ENCODE results near the gene LACRT.
"Not testable (repeated sequence)": the region's sequence is repeated elsewhere in the genome, so short reads cannot be mapped to it uniquely, and the experiment has no call there.

The LACRT gene, protein sequence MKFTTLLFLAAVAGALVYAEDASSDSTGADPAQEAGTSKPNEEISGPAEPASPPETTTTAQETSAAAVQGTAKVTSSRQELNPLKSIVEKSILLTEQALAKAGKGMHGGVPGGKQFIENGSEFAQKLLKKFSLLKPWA

DNA sequence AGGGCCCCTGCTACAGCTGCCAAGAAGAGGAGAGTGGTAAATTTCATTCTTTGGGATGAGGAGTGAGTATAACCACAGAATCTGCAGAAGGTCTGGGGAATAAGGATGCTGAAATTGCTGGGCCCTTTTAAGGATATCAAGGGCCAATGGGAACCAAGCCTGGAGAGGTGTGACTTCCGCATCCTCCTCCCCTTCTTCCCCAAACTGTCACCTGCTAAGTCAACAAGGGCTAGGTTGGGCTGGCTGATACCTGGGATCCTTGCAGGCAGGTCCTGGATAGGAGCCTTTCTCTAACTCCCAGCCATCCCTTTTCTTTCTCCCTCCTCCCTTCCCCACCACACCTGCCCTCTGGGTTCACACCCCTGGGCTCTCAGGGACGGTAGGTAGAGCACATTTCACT, at the start of gene LACRT:
TSS of gene LACRT (minus strand) at position 101 of the 400 bp plus-strand sequence. CDS start at position 47, 54 bp downstream.
- FAIRE-seq: no peak

DNA sequence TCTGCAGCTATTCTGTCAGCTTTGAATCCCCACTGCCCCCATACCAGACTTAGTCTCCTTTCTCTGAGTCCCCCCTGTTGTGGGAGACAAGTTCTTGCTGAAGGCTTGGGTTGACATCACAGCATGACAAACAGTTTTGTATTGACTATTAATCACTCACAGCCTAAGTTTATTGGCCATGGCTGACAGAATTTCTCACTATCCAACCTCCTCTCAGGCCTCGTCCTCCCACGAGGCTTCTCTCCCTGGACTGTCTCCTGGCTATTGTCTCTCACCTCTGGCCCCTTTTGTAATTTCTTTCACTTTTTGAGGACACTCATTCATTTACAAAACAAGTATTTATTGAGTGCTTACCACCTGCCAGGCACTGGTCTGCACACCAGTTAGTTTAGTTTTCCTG, 48.7 kb upstream of the LACRT start:
- no peak for FAIRE-seq

DNA sequence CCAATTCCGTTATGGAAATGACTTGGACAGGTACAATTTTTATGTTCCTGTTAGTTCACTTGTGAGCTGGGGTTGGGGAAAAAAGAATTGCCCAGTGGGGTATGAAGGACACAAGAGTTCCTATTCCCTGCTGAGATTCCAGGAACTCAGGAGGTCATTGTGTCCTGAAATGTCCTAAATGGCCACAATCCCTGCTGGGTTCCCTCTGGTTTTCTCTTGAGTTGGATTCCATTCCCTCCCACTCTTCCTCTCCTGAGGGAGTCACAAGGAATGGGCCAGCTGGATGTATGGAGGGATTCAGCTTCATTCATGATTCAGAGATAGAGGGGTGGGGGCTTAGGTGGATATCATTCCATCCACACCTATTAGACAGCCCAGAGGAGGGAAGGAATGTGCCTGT, 48.0 kb upstream of the LACRT start:
- FAIRE-seq: no peak

DNA sequence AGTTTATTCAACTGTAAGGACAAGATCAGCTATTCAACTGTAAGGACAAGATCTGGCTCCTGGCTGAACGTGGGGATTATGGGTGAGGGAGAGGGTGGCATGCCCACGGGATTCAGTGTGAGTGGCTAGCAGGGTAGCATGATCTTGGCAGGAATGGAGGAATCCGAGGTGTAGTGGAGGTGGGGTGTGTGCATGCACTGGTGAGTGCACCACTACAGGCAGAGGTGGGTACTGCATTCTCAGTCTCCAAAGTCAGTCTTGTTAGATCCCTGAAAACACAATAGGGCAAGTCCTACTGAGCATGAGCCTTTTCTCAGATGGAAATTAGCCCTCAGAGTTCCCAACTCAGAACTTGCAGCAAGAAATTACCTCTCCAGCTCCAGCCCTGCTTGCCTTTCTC, 45.7 kb upstream of the LACRT start:
- FAIRE-seq: no peak

DNA sequence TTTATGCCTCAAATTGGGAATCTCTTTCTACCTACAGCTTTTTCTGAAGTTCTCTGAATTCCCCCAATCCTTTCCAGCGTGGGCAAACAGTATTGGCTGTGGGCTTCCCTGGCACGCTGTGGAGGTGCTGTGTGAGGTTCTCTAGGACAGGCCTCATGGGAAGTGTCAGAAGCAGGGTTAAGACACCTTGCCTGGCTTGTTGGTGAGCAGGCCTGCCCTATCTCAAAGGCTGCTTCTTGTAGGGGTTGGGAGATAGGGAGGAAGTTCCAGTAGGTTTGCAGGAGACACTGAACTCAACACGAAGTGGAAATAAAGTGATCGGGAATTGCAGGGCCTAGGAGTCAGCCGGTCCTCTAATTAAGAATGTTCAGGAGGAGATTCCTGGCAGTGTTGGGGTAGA, 43.4 kb upstream of the LACRT start:
- FAIRE-seq: no peak

DNA sequence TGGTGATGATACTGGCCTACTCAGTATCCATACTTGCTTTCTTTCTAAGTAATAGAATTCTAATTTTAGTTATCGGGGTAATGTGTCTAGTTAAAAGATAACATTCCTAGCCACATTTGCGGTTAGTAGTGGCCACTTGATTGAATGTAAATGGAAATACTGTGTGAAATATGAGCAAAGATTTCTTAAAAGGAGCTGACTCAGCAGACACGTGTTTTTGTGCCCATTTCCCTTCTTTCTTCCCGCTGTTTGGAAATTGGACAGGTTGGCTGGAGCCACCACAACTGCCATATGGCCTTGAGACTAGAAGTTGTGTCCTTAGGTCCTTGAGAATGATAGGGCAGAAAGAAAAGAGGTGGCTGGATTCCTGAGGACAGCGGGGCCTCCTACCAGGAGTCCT, 33.2 kb upstream of the LACRT start:
- no peak for FAIRE-seq

DNA sequence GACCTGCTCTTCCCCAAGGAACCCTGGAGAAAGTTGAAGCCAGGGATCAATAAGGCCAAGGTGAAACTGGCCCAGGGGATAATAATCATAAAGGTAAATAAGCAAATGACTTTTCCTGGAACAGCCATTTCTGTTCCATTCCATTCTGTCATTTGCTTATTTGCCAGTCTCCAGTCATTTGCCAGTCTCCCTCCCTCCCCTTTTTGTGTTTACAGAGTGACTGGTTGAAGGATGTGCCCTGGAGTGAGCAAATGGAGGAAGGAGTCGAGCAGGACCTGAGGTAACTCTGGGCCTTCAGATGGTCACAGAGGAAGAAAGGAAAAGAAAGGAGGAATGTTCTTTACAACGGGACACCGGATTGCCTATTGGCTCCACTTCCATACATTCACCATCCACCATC, 31.3 kb upstream of the LACRT start:
- FAIRE-seq: no peak

DNA sequence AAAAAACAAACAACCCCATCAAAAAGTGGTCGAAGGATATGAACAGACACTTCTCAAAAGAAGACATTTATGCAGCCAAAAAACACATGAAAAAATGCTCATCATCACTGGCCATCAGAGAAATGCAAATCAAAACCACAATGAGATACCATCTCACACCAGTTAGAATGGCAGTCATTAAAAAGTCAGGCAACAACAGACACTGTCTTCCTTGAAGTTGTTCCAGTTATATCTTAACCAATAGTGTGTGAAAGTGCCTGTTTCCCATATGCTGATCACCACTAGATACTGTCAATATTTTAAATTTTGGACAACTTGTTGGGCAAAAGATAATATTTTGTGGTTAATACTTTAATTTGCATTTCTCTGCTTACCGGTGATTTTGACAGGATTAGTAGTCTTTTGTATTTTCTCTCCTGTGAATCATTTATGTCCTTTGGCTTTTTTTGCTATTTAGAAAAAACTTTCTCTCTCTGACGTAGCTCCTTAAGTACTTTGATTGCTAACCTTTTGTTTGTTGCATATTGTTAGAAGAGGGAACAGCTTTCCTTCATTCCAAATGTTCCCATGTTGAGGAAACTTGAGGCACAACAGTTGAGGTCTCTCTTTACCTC, 30.4 kb upstream of the LACRT start:
- not testable (repeated sequence) for FAIRE-seq

DNA sequence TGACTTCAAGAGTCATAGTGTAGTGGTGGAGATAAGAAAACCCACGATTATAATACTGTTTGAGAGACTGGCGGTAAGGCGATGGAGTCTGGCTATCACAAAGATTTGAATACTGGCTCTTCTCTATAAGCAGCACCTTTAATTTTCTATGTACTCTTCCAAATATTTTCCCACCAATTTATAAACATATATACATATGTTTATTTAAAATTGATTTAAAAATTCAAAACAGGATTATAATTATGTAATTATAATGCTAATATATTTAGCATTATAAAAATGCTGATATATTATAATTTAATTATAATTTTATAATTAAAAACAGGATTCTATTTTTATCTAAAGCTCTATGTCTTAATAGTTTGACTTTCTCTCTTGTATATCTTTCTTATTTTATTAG, 28.9 kb upstream of the LACRT start:
- peak; percentile 86 for FAIRE-seq

DNA sequence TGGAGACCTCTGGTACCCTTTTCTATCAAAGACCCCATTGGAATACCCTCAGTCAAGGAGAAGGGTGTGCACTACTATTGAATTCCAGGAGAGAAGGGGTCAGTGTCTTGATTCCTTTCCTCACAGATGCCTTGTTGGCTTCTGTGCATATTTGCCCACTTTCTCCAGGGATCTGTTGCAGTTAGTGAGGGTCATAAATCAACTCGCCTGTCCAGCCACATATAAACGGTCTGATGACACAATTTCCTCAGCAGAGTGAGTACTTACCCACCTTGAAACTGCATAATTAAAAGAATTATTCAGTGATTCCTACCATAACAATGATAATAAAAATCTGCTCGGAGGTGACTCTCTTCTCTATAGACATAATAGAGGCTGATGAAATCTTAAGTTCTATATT, 27.3 kb upstream of the LACRT start:
- no peak for FAIRE-seq

DNA sequence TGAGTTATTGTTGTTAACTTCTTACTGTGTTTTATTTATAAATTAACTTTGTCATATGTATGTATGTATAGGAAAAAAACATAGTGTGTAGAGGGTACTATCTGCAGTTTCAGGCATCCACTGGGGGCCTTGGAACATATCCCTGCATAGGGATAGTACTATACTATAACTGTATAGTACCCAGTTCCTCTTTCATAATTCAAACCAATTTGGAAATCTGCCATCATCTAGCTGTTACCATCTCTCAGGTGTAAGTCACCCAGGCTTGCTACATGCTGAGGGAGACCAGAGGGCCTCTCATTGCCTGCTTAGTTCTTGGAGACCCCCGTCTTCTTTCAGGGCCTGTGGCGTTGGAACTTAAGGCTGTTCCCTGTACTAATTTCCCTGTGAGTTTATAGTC, 26.4 kb upstream of the LACRT start:
- FAIRE-seq: no peak

DNA sequence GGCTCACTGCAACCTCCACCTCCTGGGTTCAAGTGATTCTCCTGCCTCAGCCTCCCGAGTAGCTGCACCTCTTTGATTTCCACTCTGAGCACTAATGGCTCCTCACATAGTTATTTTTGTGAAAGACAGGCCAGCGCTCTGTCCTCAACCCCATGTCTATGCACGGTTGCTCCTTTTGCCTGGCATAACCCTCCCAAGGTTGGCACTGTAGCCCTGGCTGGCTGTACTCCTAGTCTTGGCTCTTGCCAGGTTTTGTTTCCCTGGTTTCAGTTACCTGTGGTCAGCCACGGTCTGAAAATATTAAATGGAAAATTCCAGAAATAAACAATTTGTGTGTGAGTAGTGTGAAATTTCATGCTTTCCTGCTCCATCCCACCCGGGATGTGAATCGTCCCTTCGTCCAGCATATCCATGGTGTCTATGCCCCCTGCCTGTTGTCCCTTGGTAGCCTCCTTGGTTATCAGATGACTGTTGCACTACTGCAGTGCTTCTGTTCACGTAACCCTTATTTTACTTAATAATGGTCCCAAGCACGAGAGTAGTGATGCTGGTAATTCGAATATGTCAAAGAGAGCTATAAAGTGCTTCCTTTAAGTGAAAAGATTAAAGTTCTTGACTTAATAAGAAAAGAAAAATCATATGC, 25.7 kb upstream of the LACRT start:
- no peak for FAIRE-seq

DNA sequence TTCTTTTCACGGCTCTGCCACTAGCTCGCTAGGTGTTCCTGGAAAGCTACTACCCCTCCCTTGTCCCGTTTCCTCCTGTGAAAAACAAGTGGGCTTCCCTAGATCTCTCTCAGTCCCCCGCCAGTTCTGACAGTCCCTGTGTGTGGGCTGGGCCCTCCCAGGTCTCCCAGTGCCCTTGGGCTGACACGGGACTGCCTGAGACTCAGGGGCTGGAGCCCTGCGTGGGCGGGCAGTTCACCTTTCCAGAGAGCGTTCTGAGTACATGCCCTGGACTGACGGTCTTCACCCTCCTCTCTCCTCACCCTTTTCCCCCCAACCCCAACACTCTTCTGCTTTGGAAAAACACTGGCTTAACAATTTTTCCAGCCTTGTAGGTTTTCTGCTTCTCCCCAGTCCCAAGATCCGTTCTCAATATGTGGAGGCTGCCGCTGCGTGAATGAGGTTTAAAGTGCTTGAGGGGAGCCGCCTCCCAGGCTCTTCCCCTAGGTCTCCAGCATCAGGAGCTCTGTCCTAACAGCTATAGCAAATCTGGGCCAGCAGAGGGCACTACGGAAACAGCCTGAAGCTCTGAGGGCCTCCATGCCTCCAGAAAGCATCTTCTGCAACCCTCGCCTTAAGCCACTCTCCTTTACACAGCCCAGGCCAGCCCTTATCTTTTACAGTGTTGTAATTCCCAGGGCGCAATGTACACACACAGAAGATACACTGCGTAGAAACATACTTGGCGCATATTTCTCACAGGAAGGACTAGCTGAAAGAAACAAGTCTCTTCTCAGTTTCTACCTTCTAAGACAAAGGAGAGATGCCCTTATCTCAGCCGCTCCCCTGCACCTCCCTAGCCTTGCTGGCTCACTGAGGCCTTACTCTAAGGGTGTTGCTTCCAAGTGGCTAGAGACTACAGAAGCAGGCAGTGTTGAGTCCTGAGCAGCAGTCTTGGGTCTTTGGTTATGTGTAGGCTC, 23.9 kb upstream of the LACRT start:
- FAIRE-seq: no peak

DNA sequence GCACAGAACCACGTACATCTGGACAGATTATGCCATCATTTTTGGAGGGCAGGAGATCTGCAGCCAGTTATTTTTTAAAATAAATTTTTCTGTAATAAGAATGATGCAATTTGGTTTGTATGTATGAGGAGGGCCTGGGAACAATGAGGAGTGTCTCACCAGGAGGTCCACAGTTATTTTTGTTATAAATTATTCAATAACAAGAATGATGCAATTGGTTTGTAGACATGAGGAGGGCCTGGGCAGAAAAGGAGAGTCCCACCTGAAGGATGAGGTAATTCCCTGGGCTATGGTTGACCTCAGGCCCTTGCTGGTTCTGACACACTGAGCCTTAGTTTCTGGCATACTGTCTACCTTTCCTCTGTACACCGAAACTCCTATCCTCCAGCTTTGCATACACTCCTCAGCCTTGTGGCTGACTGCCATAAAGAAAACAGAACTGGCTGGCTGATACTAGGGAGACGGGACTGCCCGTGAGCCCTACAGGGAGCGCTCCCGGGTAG, 22.5 kb upstream of the LACRT start:
- FAIRE-seq: no peak

DNA sequence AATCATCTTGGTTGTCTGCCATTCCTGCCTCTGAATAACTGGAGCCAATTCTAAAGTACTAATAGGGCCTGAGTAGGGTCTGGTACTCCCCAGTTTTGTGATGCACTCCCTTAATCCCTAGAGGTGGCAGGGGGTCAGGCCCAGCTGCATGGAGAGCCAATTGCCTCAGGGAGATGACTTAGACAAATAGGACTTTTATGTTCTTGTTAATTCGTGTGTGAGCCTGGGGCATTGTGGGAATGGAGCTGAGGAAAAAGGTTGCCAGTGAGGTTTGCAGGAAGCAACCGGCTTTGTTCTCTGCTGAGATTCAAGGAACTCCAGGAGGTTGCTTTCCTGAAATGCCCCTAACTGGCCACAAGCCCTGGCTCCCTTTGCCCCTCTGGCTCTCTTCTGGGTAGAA, 20.2 kb upstream of the LACRT start:
- no peak for FAIRE-seq

DNA sequence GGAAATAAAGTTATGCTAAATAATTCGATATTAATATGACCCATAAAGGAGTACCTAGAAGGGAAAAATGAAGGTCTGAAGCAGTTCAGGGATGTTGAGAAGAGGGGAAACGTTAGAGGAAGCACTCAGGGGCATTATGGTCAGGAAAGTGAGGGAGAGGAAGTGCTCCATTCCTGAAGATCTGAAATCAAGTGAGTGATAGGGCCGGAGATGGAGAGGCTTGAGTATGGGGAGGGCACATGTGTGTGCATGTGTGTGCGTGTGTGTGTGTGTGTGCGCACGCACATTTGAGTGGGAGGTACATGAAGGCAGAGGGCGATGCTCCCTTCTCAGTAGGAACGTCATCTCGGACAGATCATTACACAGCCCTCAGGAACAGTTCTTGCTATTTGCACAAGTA, 18.3 kb upstream of the LACRT start:
- no peak for FAIRE-seq

DNA sequence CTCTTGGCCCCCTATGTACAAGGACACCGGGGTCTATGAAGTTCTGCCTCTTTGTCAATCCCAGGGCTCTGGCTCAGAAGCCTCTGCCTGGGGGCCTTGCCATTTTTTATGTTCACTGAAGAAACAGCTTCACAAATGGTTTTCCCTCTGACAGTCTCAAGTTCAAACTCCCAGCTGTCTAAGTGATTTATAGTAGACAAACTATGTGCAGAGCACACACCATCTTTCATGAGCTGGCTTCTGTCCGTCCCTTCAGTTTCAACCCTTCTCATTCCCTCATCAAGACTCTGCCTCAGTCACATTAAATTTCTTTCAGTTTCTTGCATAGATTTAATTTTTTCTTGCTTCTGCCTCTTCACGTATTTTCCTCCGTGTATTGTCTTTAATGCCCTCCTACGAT, 16.2 kb upstream of the LACRT start:
- FAIRE-seq: no peak

DNA sequence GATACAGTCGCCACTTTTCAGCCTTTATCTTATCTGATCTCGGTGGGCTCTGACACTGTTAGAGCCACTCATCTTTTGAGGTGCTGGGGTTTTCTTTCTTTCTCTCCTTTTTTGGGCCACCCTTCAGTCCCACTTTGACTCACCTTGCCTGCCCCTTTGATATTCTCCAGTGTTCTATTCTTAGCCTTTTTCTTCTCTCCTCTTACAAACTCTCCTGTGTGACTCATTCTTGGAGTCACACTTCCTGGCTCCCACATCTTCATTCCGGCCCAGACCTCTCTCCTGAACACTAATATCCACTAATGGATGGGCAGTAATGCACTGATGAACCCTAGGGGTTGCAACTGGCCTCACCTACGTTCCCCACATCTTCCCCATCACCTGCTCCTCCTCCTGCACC, 15.7 kb upstream of the LACRT start:
- FAIRE-seq: no peak

DNA sequence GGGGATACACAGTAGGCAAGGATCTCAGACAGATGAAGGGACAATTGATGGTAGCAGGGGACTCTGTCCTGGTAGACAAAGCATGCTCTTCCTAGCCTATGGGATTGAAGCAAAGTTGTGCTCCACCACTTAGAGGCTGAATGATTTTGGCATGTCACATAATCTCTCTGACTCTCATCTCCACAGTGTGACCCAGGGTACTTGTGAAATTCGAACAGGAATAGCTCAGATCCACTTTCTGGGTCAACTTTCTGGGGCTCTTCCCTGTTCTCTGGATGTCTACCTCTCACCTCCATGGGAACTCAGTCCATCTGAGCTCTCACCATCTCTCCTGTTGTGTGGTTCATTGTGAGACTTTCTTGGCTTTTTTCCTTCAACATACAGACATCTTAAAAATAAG, 15.1 kb upstream of the LACRT start:
- FAIRE-seq: no peak

DNA sequence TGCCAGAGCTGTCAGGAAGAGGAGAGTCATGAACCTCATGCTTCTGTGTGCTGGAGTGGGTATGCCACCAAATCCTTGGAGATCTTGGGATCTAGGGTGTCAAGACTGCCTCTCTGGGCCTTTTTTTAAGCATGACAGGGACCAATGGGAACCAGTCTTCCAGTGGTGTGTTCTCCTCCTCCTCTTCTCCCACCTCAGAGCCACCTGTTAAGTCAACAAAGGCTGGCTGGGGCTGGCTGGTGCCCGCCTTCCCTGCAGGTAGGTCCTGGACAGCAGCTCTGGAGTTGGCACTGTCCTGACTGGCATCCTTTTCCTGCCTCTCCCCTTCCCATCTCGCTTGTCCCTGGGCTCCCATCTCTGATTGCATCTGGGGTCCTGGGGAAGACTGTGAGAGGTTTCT, 13.6 kb upstream of the LACRT start, which contains the start of gene DCD:
TSS of gene DCD (minus strand) at position 101 of the 400 bp plus-strand sequence. CDS start at position 39, 62 bp downstream.
- no peak for FAIRE-seq

DNA sequence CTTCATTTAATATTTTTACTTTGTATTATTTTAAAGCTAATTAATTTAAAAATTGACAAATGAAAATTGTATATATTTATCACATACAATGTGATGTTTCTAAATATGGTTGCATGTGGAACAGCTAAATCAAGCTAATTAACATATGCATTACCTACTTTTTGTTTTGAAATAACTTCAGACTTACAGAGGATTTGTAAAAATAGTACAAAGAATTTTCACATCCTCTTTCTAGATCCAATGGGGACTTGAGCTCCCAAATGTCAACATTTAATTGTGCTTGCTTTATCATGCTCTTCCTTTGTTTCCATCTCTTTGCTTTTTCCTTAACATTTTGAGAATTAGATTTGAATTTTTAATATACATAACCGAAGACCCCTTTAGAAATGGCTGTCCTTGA, 6.9 kb upstream of the LACRT start:
- FAIRE-seq: no peak

DNA sequence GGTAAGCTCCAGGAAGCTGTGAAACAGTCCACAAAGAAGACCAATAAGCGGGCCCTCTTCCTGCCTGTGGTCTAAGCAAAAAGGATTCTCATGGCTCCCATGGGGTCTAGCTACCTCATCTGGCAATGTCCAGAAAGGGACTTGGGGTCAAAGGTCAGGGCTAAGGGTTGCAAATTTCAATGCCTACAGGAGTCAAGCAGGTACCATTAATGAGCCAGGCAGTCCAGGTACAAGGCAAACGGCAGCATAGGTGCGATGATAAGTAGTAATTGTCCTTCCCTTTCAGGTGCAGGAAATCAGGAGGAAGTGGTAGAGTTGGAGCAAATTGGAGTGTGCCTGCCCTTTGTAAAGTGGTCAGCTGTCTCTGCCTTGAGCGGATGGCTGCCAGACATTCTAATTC, 6.4 kb upstream of the LACRT start:
- no peak for FAIRE-seq

DNA sequence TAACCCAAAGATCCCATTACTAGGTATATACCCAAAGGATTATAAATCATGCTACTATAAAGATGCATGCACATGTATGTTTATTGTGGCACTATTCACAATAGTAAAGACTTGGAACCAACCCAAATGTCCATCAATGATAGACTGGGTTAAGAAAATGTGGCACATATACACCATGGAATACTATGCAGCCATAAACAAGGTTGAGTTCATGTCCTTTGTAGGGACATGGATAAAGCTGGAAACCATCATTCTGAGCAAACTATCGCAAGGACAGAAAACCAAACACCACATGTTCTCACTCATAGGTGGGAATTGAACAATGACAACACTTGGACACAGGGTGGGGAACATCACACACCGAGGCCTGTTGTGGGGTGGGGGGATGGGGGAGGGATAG, 4.4 kb upstream of the LACRT start:
- FAIRE-seq: not testable (repeated sequence)

All from A204.1 (cell line).